Calu3 (cell line): ENCODE data around the gene TMTC2. TPM values are rescaled to one million over a fixed set of nuclear protein-coding genes. Genes with fewer than 3 reads are reported as not detected.

ENCODE experiments used
- BruUV-seq: library from RNA; stranded (reverse); fragments of 400-500 nt; replicated peaks from 2 replicates; lab custom pipeline; 2021; lab: Mats Ljungman, UMichigan
- CTCF ChIA-PET: fragments of 300-600 bp; sonication (Branson Sonifier 250); formaldehyde crosslinking; loops from one replicate; lab custom pipeline; 2022; ENCODE audit warnings: antibody characterized with exemption; lab: Charles Lee
- DNase-seq: peaks from one replicate; pipeline ENCODE4 v3.0.0; 2022
- H3K27ac Mint-ChIP-seq: one replicate; pipeline ENCODE4 v1.8.0; 2022; ENCODE audit warnings: mixed read lengths; ENCODE audit not compliant: unreplicated experiment
- H3K27me3 Mint-ChIP-seq: one replicate; pipeline ENCODE4 v1.8.0; 2022; ENCODE audit warnings: mixed read lengths; ENCODE audit not compliant: unreplicated experiment
- H3K36me3 Mint-ChIP-seq: one replicate; pipeline ENCODE4 v1.8.0; 2022; ENCODE audit warnings: mild to moderate bottlenecking, moderate library complexity, mixed read lengths; ENCODE audit not compliant: insufficient read depth, unreplicated experiment
- H3K4me1 Mint-ChIP-seq: one replicate; pipeline ENCODE4 v1.8.0; 2022; ENCODE audit warnings: mild to moderate bottlenecking, low read depth, mixed read lengths; ENCODE audit not compliant: unreplicated experiment
- H3K4me3 Mint-ChIP-seq: one replicate; pipeline ENCODE4 v1.8.0; 2022; ENCODE audit warnings: mild to moderate bottlenecking, low read depth, moderate library complexity, mixed read lengths; ENCODE audit not compliant: unreplicated experiment
- H3K9me3 Mint-ChIP-seq: one replicate; pipeline ENCODE4 v1.8.0; 2022; ENCODE audit warnings: low read depth, mixed read lengths; ENCODE audit not compliant: unreplicated experiment
- CTCF ChIP-seq: fragments of 200-600 bp; IDR thresholded peaks from one replicate; pipeline ENCODE4 v1.8.0; 2022; ENCODE audit warnings: antibody characterized with exemption; ENCODE audit not compliant: unreplicated experiment
- intact Hi-C: fragments of 100-400 bp; cut with micrococcal nuclease; formaldehyde crosslinking; loops from one replicate; pipeline ENCODE4 v1.10.0; 2022; ENCODE audit not compliant: unreplicated experiment
- total RNA-seq: library from RNA; stranded (reverse); gene quantifications from 2 replicates; pipeline ENCODE4 v1.2.3, GENCODE V29; 2022

TMTC2 gene
- total RNA-seq, 1 experiment from 2014 or later, result 31.2 TPM

GRCh38 chr12:82833481-82833880 lies 146.8 kb downstream of the TMTC2 start:
- H3K4me1 Mint-ChIP-seq, result peaks cover 7% of the 10 kb centered on the region
- BruUV-seq, result no TSS peak

GRCh38 chr12:82835217-82835616 lies 148.5 kb downstream of the TMTC2 start:
- Mint-ChIP-seq H3K4me3 (no peak overlapping the region), H3K4me1 (peaks cover 9% of the 10 kb centered on the region), H3K27ac (no peak overlapping the region), H3K36me3 (no peaks in the 10 kb centered on the region), H3K27me3 (no peaks in the 10 kb centered on the region), H3K9me3 (no peaks in the 10 kb centered on the region)
- DNase-seq, result no peak
- no TSS peak for BruUV-seq
- intact Hi-C loops, result no loop called here
- CTCF ChIA-PET, result no interaction called here
- no peak for TF ChIP-seq CTCF

More at GRCh38 chr12:82833481-82833880, 146.8 kb downstream of the TMTC2 start:
- Mint-ChIP-seq H3K27me3 (no peaks in the 10 kb centered on the region), H3K9me3 (no peaks in the 10 kb centered on the region), H3K4me3 (no peak overlapping the region), H3K27ac (no peak overlapping the region), H3K36me3 (no peaks in the 10 kb centered on the region)
- CTCF ChIA-PET, result no interaction called here
- DNase-seq, result no peak
- intact Hi-C loops, result no loop called here
- no peak for TF ChIP-seq CTCF

- DNase-seq, result no peak
- no peaks in the 10 kb centered on the region for H3K36me3 Mint-ChIP-seq
- no TSS peak for BruUV-seq
- no peak overlapping the region for H3K4me3 Mint-ChIP-seq
- no peaks in the 10 kb centered on the region for H3K9me3 Mint-ChIP-seq
- CTCF ChIA-PET, result no interaction called here
- H3K27ac Mint-ChIP-seq, result no peak overlapping the region
- intact Hi-C loops, result no loop called here
- peaks cover 9% of the 10 kb centered on the region for H3K4me1 Mint-ChIP-seq
- no peak for TF ChIP-seq CTCF
- H3K27me3 Mint-ChIP-seq, result no peaks in the 10 kb centered on the region
Measured at GRCh38 chr12:82838131-82838551, 151.4 kb downstream of the TMTC2 start.

- TF ChIP-seq CTCF, result no peak
- DNase-seq, result no peak
- Mint-ChIP-seq H3K4me1 (peaks cover 9% of the 10 kb centered on the region), H3K4me3 (no peak overlapping the region), H3K27me3 (no peaks in the 10 kb centered on the region), H3K27ac (no peak overlapping the region), H3K36me3 (no peaks in the 10 kb centered on the region), H3K9me3 (no peaks in the 10 kb centered on the region)
- intact Hi-C loops, result no loop called here
- CTCF ChIA-PET, result no interaction called here
- BruUV-seq, result no TSS peak
Measured at GRCh38 chr12:82838827-82839226, 152.1 kb downstream of the TMTC2 start.
